DOHH2 (cell line): ENCODE results near the gene SDR42E1.

Source experiments
- H3F3A ChIP-seq: fragments of 200-600 bp; sonication (generic), shearing (Covaris generic); 2 replicates; pipeline ENCODE4 v1.6.0; 2016; ENCODE audit warnings: antibody characterized with exemption, mild to moderate bottlenecking; ENCODE audit not compliant: control insufficient read depth, insufficient read depth
- H3K27ac ChIP-seq: fragments of 200-600 bp; sonication (generic); 2 replicates; pipeline ENCODE4 v1.5.1; 2014; ENCODE audit warnings: low read depth, mild to moderate bottlenecking, low read length, moderate library complexity
- H3K27me3 ChIP-seq: fragments of 200-600 bp; sonication (generic); 2 replicates; pipeline ENCODE4 v1.6.1; 2014; ENCODE audit warnings: mild to moderate bottlenecking, low read length, mixed read lengths; ENCODE audit not compliant: control insufficient read depth
- H3K36me3 ChIP-seq: fragments of 200-600 bp; sonication (generic); 2 replicates; pipeline ENCODE4 v1.6.1; 2014; ENCODE audit warnings: mild to moderate bottlenecking, low read length, moderate library complexity, mixed read lengths; ENCODE audit not compliant: control insufficient read depth
- H3K4me1 ChIP-seq: fragments of 200-600 bp; sonication (generic); 2 replicates; pipeline ENCODE4 v1.6.1; 2014; ENCODE audit warnings: mild to moderate bottlenecking, low read length, mixed read lengths; ENCODE audit not compliant: control insufficient read depth
- H3K4me2 ChIP-seq: fragments of 200-600 bp; sonication (generic); 2 replicates; pipeline ENCODE4 v1.6.0; 2014; ENCODE audit warnings: mild to moderate bottlenecking, low read length, moderate library complexity
- H3K4me3 ChIP-seq: fragments of 200-600 bp; sonication (generic); 2 replicates; pipeline ENCODE4 v1.5.1; 2014; ENCODE audit warnings: mild to moderate bottlenecking, low read length, mixed read lengths
- H3K79me2 ChIP-seq: fragments of 200-600 bp; sonication (generic); 2 replicates; pipeline ENCODE4 v1.6.1; 2014; ENCODE audit warnings: mild to moderate bottlenecking, low read length, mixed read lengths; ENCODE audit not compliant: control insufficient read depth
- H3K9me2 ChIP-seq: fragments of 200-600 bp; sonication (generic); replicated peaks from 2 replicates; pipeline ENCODE4 v1.6.1; 2014; ENCODE audit warnings: mild to moderate bottlenecking, low read length, mixed read lengths; ENCODE audit not compliant: control insufficient read depth
- H3K9me3 ChIP-seq: fragments of 200-600 bp; sonication (generic); 2 replicates; pipeline ENCODE4 v1.6.1; 2014; ENCODE audit warnings: antibody characterized with exemption, low read length, mixed read lengths; ENCODE audit not compliant: control insufficient read depth, insufficient read depth
- H4K20me1 ChIP-seq: fragments of 200-600 bp; sonication (generic); 2 replicates; pipeline ENCODE4 v1.6.0; 2014; ENCODE audit warnings: low read depth, mild to moderate bottlenecking, antibody characterized with exemption, low read length, moderate library complexity; ENCODE audit not compliant: control insufficient read depth, insufficient read depth
- CTCF ChIP-seq: fragments of 200-600 bp; sonication (generic); IDR thresholded peaks from one replicate; pipeline ENCODE4 v1.5.1; 2014; ENCODE audit warnings: antibody characterized with exemption, mild to moderate bottlenecking, low read depth, low read length; ENCODE audit not compliant: poor library complexity, severe bottlenecking
- EZH2phosphoT487 ChIP-seq: fragments of 200-600 bp; sonication (generic); IDR thresholded peaks from 2 replicates; pipeline ENCODE4 v1.6.1; 2017; ENCODE audit warnings: borderline replicate concordance, mild to moderate bottlenecking, antibody characterized with exemption, low read length, moderate library complexity, mixed read lengths

SDR42E1 gene

GRCh38 chr16:81975637-81976036, 35.6 kb downstream of the SDR42E1 start:
- Histone ChIP-seq H3K36me3 (no peaks in the 10 kb centered on the region), H3K4me1 (peaks cover 9% of the 10 kb centered on the region), H3K27me3 (peaks cover 4% of the 10 kb centered on the region; the same call in 1 of the 2 replicates), H4K20me1 (no peaks in the 10 kb centered on the region), H3K27ac (no peak overlapping the region), H3K79me2 (no peaks in the 10 kb centered on the region), H3K9me3 (0 out of 2 replicates have a peak, but pooled peaks cover 4% of the 10 kb centered on the region), H3K4me3 (no peak overlapping the region), H3K4me2 (no peak overlapping the region), H3F3A (no peaks in the 10 kb centered on the region), H3K9me2 (no peaks in the 10 kb centered on the region)
- no peak for TF ChIP-seq EZH2phosphoT487
- no peak for TF ChIP-seq CTCF

- TF ChIP-seq EZH2phosphoT487, result no peak
- TF ChIP-seq CTCF, result no peak
- H3K27me3 ChIP-seq, result peaks cover 4% of the 10 kb centered on the region; the same call in 1 of the 2 replicates
- H4K20me1 ChIP-seq, result no peaks in the 10 kb centered on the region
- H3K36me3 ChIP-seq, result no peaks in the 10 kb centered on the region
- H3K9me3 ChIP-seq, result 0 out of 2 replicates have a peak, but pooled peaks cover 4% of the 10 kb centered on the region
- H3K4me3 ChIP-seq, result no peak overlapping the region
- H3K27ac ChIP-seq, result no peak overlapping the region
- peaks cover 9% of the 10 kb centered on the region for H3K4me1 ChIP-seq
- no peaks in the 10 kb centered on the region for H3K79me2 ChIP-seq
- H3K9me2 ChIP-seq, result no peaks in the 10 kb centered on the region
- no peaks in the 10 kb centered on the region for H3F3A ChIP-seq
- H3K4me2 ChIP-seq, result no peak overlapping the region
Measured at GRCh38 chr16:81973737-81974136, 37.5 kb downstream of the SDR42E1 start.

GRCh38 chr16:81971853-81972252, 39.4 kb downstream of the SDR42E1 start:
- TF ChIP-seq EZH2phosphoT487, result no peak
- TF ChIP-seq CTCF, result no peak
- Histone ChIP-seq H3K4me2 (peak overlapping the region; percentile 22; the same call in 1 of the 2 replicates), H3K27ac (no peak overlapping the region), H3K9me3 (0 out of 2 replicates have a peak, but pooled peaks cover 4% of the 10 kb centered on the region), H3K36me3 (no peaks in the 10 kb centered on the region), H3K4me3 (peak overlapping the region; percentile 21; the same call in 1 of the 2 replicates), H3K27me3 (peaks cover 9% of the 10 kb centered on the region; the same call in 1 of the 2 replicates), H3K4me1 (peaks cover 15% of the 10 kb centered on the region), H3F3A (no peaks in the 10 kb centered on the region), H4K20me1 (no peaks in the 10 kb centered on the region), H3K79me2 (no peaks in the 10 kb centered on the region), H3K9me2 (no peaks in the 10 kb centered on the region)
